ENCODE data around the gene TUBB. TPM values are rescaled to one million over a fixed set of nuclear protein-coding genes. Genes with fewer than 3 reads are reported as not detected.
"Not testable (repeated sequence)": the region's sequence is repeated elsewhere in the genome, so short reads cannot be mapped to it uniquely, and the experiment has no call there.

Gene TUBB
- total RNA-seq, 1 donor from 2014 or later: 537 TPM

DNA sequence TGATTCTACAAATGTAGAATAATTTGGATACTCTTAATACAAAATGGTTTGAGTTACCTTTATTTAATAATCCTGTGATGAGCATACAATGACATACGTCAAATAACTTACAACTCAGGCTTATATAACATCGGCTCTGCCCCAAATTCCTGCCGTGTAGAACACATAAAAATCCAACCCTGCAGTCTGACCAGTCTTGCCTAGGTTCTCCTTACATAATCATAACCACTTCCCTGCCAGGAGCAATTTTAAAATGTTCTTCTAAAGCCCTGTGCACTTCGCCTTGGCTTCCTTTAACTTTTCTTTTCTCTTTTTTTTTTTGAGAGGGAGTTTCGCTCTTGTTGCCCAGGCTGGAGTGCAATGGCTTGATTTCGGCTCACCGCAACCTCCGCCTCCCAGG, 40.4 kb downstream of the TUBB start:
- TF ChIP-seq, protein P1, sequence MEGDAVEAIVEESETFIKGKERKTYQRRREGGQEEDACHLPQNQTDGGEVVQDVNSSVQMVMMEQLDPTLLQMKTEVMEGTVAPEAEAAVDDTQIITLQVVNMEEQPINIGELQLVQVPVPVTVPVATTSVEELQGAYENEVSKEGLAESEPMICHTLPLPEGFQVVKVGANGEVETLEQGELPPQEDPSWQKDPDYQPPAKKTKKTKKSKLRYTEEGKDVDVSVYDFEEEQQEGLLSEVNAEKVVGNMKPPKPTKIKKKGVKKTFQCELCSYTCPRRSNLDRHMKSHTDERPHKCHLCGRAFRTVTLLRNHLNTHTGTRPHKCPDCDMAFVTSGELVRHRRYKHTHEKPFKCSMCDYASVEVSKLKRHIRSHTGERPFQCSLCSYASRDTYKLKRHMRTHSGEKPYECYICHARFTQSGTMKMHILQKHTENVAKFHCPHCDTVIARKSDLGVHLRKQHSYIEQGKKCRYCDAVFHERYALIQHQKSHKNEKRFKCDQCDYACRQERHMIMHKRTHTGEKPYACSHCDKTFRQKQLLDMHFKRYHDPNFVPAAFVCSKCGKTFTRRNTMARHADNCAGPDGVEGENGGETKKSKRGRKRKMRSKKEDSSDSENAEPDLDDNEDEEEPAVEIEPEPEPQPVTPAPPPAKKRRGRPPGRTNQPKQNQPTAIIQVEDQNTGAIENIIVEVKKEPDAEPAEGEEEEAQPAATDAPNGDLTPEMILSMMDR (IDR thresholded peaks at IDR 0.05): no peak
- intact Hi-C loops (cut with DNase I): no loop called here
- H3K9me3 ChIP-seq: no peaks in the 10 kb centered on the region
- peaks cover 4 to 17% of the 10 kb centered on the region in 2 donors for H3K4me1 ChIP-seq
- no peaks in the 10 kb centered on the region for H3K36me3 ChIP-seq
- no peak for DNase-seq (ENCODE audit: low spot score in 2 of 2)
- H3K27ac ChIP-seq: no peak overlapping the region
- no peaks in the 10 kb centered on the region for H3K27me3 ChIP-seq
- H3K4me3 ChIP-seq: no peak overlapping the region

- TF ChIP-seq, protein P1 (IDR thresholded peaks at IDR 0.05): no peak
- H3K4me3 ChIP-seq: no peak overlapping the region
- no peak overlapping the region for H3K27ac ChIP-seq
- peaks cover 0 to 13% of the 10 kb centered on the region in 2 donors for H3K4me1 ChIP-seq
- H3K27me3 ChIP-seq: no peaks in the 10 kb centered on the region
- H3K9me3 ChIP-seq: no peaks in the 10 kb centered on the region
- DNase-seq (ENCODE audit: low spot score in 2 of 2): no peak
- intact Hi-C loops (cut with DNase I): no loop called here
- H3K36me3 ChIP-seq: no peaks in the 10 kb centered on the region
Measured at GRCh38 chr6:30761791-30762429, 41.8 kb downstream of the TUBB start.

- Histone ChIP-seq H3K9me3 (no peaks in the 10 kb centered on the region), H3K36me3 (no peaks in the 10 kb centered on the region), H3K27ac (no peak overlapping the region), H3K4me3 (no peak overlapping the region), H3K27me3 (no peaks in the 10 kb centered on the region), H3K4me1 (peaks cover 0 to 13% of the 10 kb centered on the region in 2 donors)
- intact Hi-C loops (cut with DNase I): no loop called here
- no peak for DNase-seq (ENCODE audit: low spot score in 2 of 2)
- TF ChIP-seq, protein P1 (IDR thresholded peaks at IDR 0.05): no peak
Measured at GRCh38 chr6:30763155-30763617, 43.0 kb downstream of the TUBB start.

DNA sequence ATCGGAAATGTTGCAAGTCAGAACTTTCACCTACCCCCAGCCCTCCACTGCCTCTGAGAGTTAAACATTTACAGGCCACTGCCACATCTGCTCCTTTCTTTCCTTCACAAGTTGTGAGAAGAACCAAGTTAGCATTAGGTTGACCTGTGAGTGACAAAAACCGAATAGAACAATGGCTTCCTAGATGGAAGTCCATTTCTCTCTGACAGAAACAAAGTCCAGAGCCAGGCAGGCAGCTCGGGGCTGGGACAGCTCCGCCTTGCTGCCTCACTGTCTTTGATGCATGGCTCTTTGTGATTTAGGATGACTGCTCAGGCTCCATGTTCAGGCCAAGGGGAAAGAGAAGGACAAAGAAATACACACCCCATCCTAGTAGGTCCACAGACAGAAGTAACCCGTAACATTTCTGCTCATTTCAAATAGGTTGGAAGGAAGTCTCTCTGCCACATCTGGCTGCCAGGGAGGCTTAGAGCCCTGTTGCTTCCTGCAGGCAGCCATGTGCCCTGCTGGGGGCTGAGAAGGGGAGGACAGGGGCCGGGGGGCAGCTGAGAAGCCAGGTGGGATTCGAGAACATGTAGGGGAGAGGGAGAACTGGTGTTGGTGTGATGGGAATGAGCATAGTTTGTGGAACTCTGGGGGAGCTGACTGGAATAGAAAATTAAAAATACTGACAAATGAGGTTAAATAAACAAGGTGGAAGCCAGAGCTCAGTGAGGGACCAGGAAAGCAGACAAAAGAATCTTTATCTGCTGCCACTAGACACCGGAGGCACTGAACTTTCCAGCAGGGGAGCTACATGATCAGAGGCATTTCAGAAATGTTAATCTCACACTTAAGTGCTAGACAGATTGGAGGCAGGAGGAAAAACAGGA, 43.7 kb downstream of the TUBB start:
- Histone ChIP-seq H3K4me1 (peaks cover 0 to 15% of the 10 kb centered on the region in 2 donors), H3K9me3 (no peaks in the 10 kb centered on the region), H3K36me3 (no peaks in the 10 kb centered on the region), H3K27me3 (no peaks in the 10 kb centered on the region), H3K27ac (no peak overlapping the region), H3K4me3 (no peak overlapping the region)
- no peak for DNase-seq (ENCODE audit: low spot score in 2 of 2)
- intact Hi-C loops (cut with DNase I): no loop called here
- TF ChIP-seq, protein P1 (IDR thresholded peaks at IDR 0.05): no peak

DNA sequence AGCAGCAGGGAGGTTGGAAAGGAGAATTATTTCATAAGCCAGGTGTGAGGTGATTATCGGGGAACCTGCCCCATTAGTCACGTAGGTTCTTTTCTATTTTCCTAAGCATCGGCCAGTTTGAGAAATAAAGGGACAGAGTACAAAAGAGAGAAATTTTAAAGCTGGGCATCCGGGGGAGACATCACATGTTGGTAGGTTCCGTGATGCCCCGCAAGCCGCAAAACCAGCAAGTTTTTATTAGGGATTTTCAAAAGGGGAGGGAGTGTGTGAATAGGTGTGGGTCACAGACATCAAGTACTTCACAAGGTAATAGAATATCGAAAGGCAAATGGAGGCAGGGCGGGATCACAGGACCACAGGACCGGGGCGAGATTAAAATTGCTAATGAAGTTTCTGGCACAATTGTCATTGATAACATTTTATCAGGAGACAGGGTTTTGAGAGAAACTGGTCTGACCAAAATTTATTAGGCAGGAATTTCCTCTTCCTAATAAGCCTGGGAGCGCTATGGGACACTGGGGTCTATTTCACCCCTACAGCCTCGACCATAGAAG, 44.4 kb downstream of the TUBB start:
- intact Hi-C loops (cut with DNase I); H3K27ac ChIP-seq: not testable (repeated sequence)
- peaks cover 4 to 18% of the 10 kb centered on the region in 2 donors for H3K4me1 ChIP-seq

DNA sequence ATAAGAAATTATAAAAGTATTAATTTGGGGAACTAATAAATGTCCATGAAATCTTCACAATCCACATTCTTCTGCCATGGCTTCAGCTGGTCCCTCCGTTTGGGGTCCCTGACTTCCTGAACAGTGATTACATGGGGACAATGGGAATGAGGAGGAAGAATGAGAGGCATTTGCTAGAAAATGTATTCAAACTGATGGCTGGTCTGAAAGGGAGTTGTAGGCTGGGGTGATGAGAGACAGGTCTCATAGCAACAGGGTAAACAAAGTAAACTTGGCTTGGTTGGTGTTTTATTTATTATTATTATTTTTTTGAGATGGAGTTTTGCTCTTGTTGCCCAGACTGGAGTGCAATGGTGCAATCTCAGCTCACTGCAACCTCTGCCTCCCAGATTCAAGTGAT, 45.3 kb downstream of the TUBB start:
- H3K36me3 ChIP-seq; H3K27me3 ChIP-seq; H3K9me3 ChIP-seq; H3K27ac ChIP-seq; DNase-seq (ENCODE audit: low spot score in 2 of 2); H3K4me3 ChIP-seq; intact Hi-C loops (cut with DNase I): not testable (repeated sequence)
- H3K4me1 ChIP-seq: peaks cover 7 to 13% of the 10 kb centered on the region in 2 donors

More for the DNA sequence above, 44.4 kb downstream of the TUBB start:
- DNase-seq (ENCODE audit: low spot score in 2 of 2); H3K36me3 ChIP-seq; H3K9me3 ChIP-seq; H3K4me3 ChIP-seq; H3K27me3 ChIP-seq: not testable (repeated sequence)
